GM19238 (cell line): ENCODE measurements around the gene FGFBP2.

Experiments
- DNase-seq: peaks from one replicate; pipeline ENCODE4 v3.0.0; 2011; ENCODE audit warnings: low spot score; ENCODE audit not compliant: insufficient read length

The FGFBP2 gene

GRCh38 chr4:15963001-15963451 is at the start of gene FGFBP2:
FGFBP2 (minus strand) TSS chr4:15963175; CDS start chr4:15963129, 46 bp downstream.
- DNase-seq: no peak

GRCh38 chr4:16011173-16011572 is 48.2 kb upstream of the FGFBP2 start:
- DNase-seq: no peak

- DNase-seq: no peak
Observed at GRCh38 chr4:16009153-16009552, 46.2 kb upstream of the FGFBP2 start.

- DNase-seq: no peak
Observed at GRCh38 chr4:16007471-16008095, 44.6 kb upstream of the FGFBP2 start.

GRCh38 chr4:16006771-16007446 is 43.9 kb upstream of the FGFBP2 start:
- no peak for DNase-seq

GRCh38 chr4:16005676-16006075 is 42.7 kb upstream of the FGFBP2 start:
- DNase-seq: no peak

GRCh38 chr4:16001484-16001858 is 38.5 kb upstream of the FGFBP2 start:
- DNase-seq: peak; percentile 46

- DNase-seq: no peak
Observed at GRCh38 chr4:16000708-16001483, 37.9 kb upstream of the FGFBP2 start.

GRCh38 chr4:15996773-15997172 is 33.8 kb upstream of the FGFBP2 start:
- peak; percentile 7 for DNase-seq

GRCh38 chr4:15995826-15996225 is 32.9 kb upstream of the FGFBP2 start:
- no peak for DNase-seq

- no peak for DNase-seq
Observed at GRCh38 chr4:15992167-15992485, 29.2 kb upstream of the FGFBP2 start.

GRCh38 chr4:15990570-15991285 is 27.8 kb upstream of the FGFBP2 start:
- no peak for DNase-seq

- DNase-seq: no peak
Observed at GRCh38 chr4:15989424-15989823, 26.4 kb upstream of the FGFBP2 start.

GRCh38 chr4:15988222-15988621 is 25.2 kb upstream of the FGFBP2 start:
- no peak for DNase-seq

- DNase-seq: no peak
Observed at GRCh38 chr4:15986907-15987306, 23.9 kb upstream of the FGFBP2 start.

GRCh38 chr4:15983610-15984009 is 20.6 kb upstream of the FGFBP2 start:
- DNase-seq: no peak

- no peak for DNase-seq
Observed at GRCh38 chr4:15982842-15983524, 20.0 kb upstream of the FGFBP2 start.

- no peak for DNase-seq
Observed at GRCh38 chr4:15976456-15977447, 13.8 kb upstream of the FGFBP2 start.

GRCh38 chr4:15971068-15971801 is 8.3 kb upstream of the FGFBP2 start:
- DNase-seq: no peak
